DND-41 (cell line): ENCODE results near the gene BMPR2.
A peak's percentile ranks its signal among the peaks of the same experiment; 100 is the strongest.
"Not testable (repeated sequence)": the region's sequence is repeated elsewhere in the genome, so short reads cannot be mapped to it uniquely, and the experiment has no call there.

Experiments used
- ATAC-seq: fragments of 200-7000 bp; cut with Tn5 transposase; 3 replicates; pipeline ENCODE4 v1.9.1; 2021; ENCODE audit warnings: low read depth; ENCODE audit not compliant: insufficient read depth
- DNase-seq: peaks from one replicate; pipeline ENCODE4 v3.0.0-alpha.2; 2020
- H2AFZ ChIP-seq: 2 replicates; pipeline ENCODE4 v1.6.0; 2012; ENCODE audit warnings: low read depth, low read length
- H3K27ac ChIP-seq: 2 replicates; pipeline ENCODE4 v1.5.1; 2012; ENCODE audit warnings: low read length, inconsistent platforms
- H3K27me3 ChIP-seq: fragments of 200-600 bp; sonication (generic); 2 replicates; pipeline ENCODE4 v1.6.0; 2012; ENCODE audit warnings: low read length, mild to moderate bottlenecking, inconsistent platforms; ENCODE audit not compliant: insufficient read depth, poor library complexity
- H3K36me3 ChIP-seq: 2 replicates; pipeline ENCODE4 v1.5.1; 2012; ENCODE audit warnings: low read length, inconsistent platforms; ENCODE audit not compliant: insufficient read depth
- H3K4me1 ChIP-seq: 2 replicates; pipeline ENCODE4 v1.5.1; 2012; ENCODE audit warnings: mild to moderate bottlenecking, low read length; ENCODE audit not compliant: insufficient read depth
- H3K4me2 ChIP-seq: 2 replicates; pipeline ENCODE4 v1.6.0; 2012; ENCODE audit warnings: mild to moderate bottlenecking, moderate library complexity, low read length, inconsistent platforms; ENCODE audit not compliant: insufficient read depth
- H3K4me3 ChIP-seq, 2 experiments: fragments of 200-600 bp in 1 of 2; shearing (Covaris generic) in 1 of 2; 2 replicates each; pipeline ENCODE4 v1.5.1; 2012 to 2016; ENCODE audit warnings: inconsistent platforms in 2 of 2, low read length in 2 of 2, mild to moderate bottlenecking in 2 of 2, low read depth in 1 of 2, moderate library complexity in 1 of 2
- H3K79me2 ChIP-seq: 2 replicates; pipeline ENCODE4 v1.6.0; 2012; ENCODE audit warnings: low read length, inconsistent platforms; ENCODE audit not compliant: insufficient read depth
- H3K9ac ChIP-seq: 2 replicates; pipeline ENCODE4 v1.6.0; 2012; ENCODE audit warnings: low read depth, mild to moderate bottlenecking, inconsistent platforms, low read length, moderate library complexity
- H3K9me3 ChIP-seq: 2 replicates; pipeline ENCODE4 v1.5.1; 2012; ENCODE audit warnings: low read length, moderate library complexity, mild to moderate bottlenecking, inconsistent platforms; ENCODE audit not compliant: insufficient read depth, severe bottlenecking
- H4K20me1 ChIP-seq: 2 replicates; pipeline ENCODE4 v1.6.0; 2012; ENCODE audit warnings: low read length; ENCODE audit not compliant: insufficient read depth
- CTCF ChIP-seq: IDR thresholded peaks from 2 replicates; pipeline ENCODE4 v1.5.1; 2012; ENCODE audit warnings: borderline replicate concordance, low read length, moderate library complexity, mild to moderate bottlenecking; ENCODE audit not compliant: poor library complexity, severe bottlenecking; ENCODE audit errors: extremely low read depth
- EZH2 ChIP-seq: IDR thresholded peaks from 3 replicates; pipeline ENCODE4 v1.6.1; 2012; ENCODE audit warnings: borderline replicate concordance, low read depth, mild to moderate bottlenecking, moderate library complexity, low read length, inconsistent platforms; ENCODE audit not compliant: severe bottlenecking

BMPR2 gene

DNA sequence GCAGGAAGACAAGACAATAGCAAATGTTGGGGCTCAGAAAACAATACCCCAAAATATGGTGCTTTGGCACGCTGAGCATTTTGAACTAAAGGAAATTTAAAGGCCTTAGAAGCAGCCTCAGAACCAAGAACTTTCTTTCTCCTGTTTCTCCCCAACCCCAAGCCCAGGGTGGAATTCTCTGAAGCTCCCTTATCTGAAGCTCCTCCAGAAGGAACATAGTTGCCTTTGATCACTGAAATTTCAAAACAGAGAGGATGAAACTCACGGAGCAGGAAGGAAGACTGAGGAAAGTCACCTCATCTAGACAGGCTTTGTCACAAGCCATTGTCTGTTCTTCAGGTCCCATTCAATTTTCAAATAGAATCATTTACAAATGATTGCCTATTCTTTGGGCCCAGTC, 15.5 kb upstream of the BMPR2 start:
- no peak for ATAC-seq
- H3K36me3 ChIP-seq: no peaks in the 10 kb centered on the region
- H2AFZ ChIP-seq: no peak overlapping the region

GRCh38 chr2:202361108-202361507, 15.0 kb upstream of the BMPR2 start:
- H3K9me3 ChIP-seq: no peaks in the 10 kb centered on the region
- no peaks in the 10 kb centered on the region for H3K27me3 ChIP-seq
- H3K4me1 ChIP-seq: no peaks in the 10 kb centered on the region
- H3K79me2 ChIP-seq: no peaks in the 10 kb centered on the region
- H3K4me3 ChIP-seq: no peak overlapping the region
- no peak overlapping the region for H2AFZ ChIP-seq
- no peak for TF ChIP-seq EZH2
- TF ChIP-seq CTCF: no peak
- H3K27ac ChIP-seq: no peak overlapping the region
- DNase-seq (no peak), ATAC-seq (no peak)
- no peak overlapping the region for H3K9ac ChIP-seq
- no peak overlapping the region for H3K4me2 ChIP-seq
- H3K36me3 ChIP-seq: no peaks in the 10 kb centered on the region
- H4K20me1 ChIP-seq: no peaks in the 10 kb centered on the region

More for the DNA sequence above, 15.5 kb upstream of the BMPR2 start:
- Histone ChIP-seq H3K27me3 (no peaks in the 10 kb centered on the region), H3K9ac (no peak overlapping the region), H3K4me1 (no peaks in the 10 kb centered on the region), H3K79me2 (no peaks in the 10 kb centered on the region), H3K27ac (no peak overlapping the region), H3K4me2 (no peak overlapping the region), H3K9me3 (no peaks in the 10 kb centered on the region), H4K20me1 (no peaks in the 10 kb centered on the region), H3K4me3 (no peak overlapping the region)
- TF ChIP-seq CTCF: no peak
- no peak for TF ChIP-seq EZH2
- no peak for DNase-seq

DNA sequence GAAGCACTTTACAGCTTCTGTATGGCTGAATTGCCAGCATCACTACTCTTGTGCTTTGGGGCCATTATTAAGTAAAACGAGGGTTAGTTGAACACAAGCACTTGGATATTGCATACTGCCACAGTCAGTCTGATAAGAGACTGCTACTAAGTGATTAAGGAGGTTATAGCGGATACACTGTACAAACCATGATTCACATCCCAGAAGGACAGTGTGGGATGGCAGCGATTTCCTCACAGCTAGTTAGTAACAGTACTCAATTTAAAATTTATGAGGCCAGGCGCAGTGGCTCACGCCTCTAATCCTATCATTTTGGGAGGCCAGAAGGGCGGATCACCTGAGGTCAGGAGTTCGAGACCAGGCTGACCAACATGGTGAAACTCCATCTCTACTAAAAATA, 2.6 kb upstream of the BMPR2 start:
- TF ChIP-seq EZH2 (no peak), CTCF (no peak)
- Histone ChIP-seq H3K4me1 (peaks cover 23% of the 10 kb centered on the region), H3K4me2 (no peak overlapping the region), H3K36me3 (no peaks in the 10 kb centered on the region), H3K27ac (no peak overlapping the region), H3K79me2 (peaks cover 29% of the 10 kb centered on the region), H3K27me3 (peaks cover 3% of the 10 kb centered on the region), H2AFZ (no peak overlapping the region), H3K9ac (no peak overlapping the region), H3K9me3 (no peaks in the 10 kb centered on the region), H4K20me1 (no peaks in the 10 kb centered on the region), H3K4me3 (no peak overlapping the region)
- DNase-seq (no peak), ATAC-seq (no peak)

GRCh38 chr2:202374383-202374782, 1.7 kb upstream of the BMPR2 start:
- peaks cover 31% of the 10 kb centered on the region for H3K4me1 ChIP-seq
- not testable (repeated sequence) for H3K36me3 ChIP-seq, H3K27me3 ChIP-seq, H3K9me3 ChIP-seq, DNase-seq, H4K20me1 ChIP-seq, ATAC-seq, H3K4me3 ChIP-seq, H2AFZ ChIP-seq, H3K9ac ChIP-seq, H3K27ac ChIP-seq
- peaks cover 36% of the 10 kb centered on the region for H3K79me2 ChIP-seq
- peak overlapping the region; percentile 84; the same call in 1 of the 2 replicates for H3K4me2 ChIP-seq
